Spleen (tissue), 7 donors: ENCODE data around the gene C16orf86.

Source experiments
- POLR2AphosphoS5 ChIP-seq, 3 donors: sonication (generic); formaldehyde crosslinking; IDR thresholded peaks; one replicate each; pipeline ENCODE4 v1.5.1; 2017; ENCODE audit warnings: antibody characterized with exemption in 3 of 3
- TF ChIP-seq, protein P1 (sequence below), 11 experiments: fragments of 200-600 bp in 7 of 11; fragments of 450-650 bp in 4 of 11; sonication (generic) in 4 of 11; IDR thresholded peaks in 8 of 11; conservative IDR thresholded peaks in 3 of 11; 1 replicate in 7 of 11; 2 replicates in 4 of 11; pipeline versions ENCODE4 v1.4.0 to v1.8.0; 2016 to 2021; ENCODE audit warnings: antibody characterized with exemption in 11 of 11, inconsistent platforms in 4 of 11, mild to moderate bottlenecking in 1 of 11
- donor health status: DM: no; HTN: no; CAD: no; lungs with moderate emphysema.
- donor health status: DM: no; HTN: no; CAD: no.
- donor health status: DM: no; HTN: no; CAD: no.

DNA sequence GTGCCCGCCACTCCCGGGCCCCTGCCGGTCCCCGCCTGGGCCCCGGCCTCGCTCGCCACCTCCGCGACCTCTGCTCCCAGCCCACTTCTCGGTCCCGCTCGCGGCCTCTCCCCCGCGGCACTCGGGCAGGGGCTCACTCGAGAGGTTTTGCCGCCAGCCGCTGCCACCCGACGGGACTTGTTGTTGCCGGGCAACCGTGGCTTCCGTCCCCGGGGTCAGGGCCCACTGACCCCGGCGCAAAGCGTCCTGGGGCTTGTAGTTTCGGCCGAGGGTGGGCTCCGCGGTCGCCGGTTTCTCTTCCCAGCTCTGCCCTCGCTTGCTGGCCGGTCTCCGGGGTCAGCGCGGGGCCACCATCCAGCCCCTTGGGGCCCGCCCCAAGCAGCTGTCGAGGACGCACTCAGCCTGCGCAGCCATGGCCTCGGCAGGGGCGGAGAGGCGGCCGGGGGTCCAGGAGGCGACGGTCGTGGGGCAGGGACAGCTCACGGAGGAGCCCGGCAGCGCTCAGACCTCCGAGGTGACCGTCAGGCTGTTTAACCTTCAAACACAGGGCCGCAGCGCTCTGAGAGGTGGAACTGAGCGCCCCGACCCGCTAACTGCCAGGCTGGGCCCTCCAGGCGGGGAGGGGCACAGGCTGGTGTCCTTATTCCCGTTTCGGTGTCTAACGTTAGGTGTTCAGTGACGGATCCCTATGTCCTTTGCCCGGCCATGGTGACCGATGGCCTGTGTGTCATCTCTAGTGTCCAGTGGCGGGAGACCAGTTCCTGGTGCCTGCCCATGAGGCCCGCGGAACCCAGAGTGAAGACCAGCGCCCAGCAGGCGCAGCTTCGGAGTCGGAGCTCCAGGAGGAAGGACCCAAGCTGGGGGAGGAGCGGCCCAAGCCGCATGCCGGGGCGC, at the start of gene C16orf86, which contains the start of gene ENKD1:
- TF ChIP-seq, protein P1, sequence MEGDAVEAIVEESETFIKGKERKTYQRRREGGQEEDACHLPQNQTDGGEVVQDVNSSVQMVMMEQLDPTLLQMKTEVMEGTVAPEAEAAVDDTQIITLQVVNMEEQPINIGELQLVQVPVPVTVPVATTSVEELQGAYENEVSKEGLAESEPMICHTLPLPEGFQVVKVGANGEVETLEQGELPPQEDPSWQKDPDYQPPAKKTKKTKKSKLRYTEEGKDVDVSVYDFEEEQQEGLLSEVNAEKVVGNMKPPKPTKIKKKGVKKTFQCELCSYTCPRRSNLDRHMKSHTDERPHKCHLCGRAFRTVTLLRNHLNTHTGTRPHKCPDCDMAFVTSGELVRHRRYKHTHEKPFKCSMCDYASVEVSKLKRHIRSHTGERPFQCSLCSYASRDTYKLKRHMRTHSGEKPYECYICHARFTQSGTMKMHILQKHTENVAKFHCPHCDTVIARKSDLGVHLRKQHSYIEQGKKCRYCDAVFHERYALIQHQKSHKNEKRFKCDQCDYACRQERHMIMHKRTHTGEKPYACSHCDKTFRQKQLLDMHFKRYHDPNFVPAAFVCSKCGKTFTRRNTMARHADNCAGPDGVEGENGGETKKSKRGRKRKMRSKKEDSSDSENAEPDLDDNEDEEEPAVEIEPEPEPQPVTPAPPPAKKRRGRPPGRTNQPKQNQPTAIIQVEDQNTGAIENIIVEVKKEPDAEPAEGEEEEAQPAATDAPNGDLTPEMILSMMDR (IDR thresholded peaks at IDR 0.05 in 8 of 11, conservative IDR thresholded peaks at IDR 0.05 in 3 of 11): peak in 1 of 11 experiments; percentile 15
- peak; percentile 76 to 89 (median 83) for TF ChIP-seq POLR2AphosphoS5 (IDR thresholded peaks at IDR 0.05)
